Stomach (tissue), 4 donors: ENCODE results near the gene MYO9A.

Source experiments
- EP300 ChIP-seq: sonication (generic); formaldehyde crosslinking; IDR thresholded peaks from one replicate; pipeline ENCODE4 v1.6.1; 2017; ENCODE audit warnings: antibody characterized with exemption
- POLR2A ChIP-seq, 4 donors: fragments of 450-650 bp; IDR thresholded peaks; one replicate each; pipeline ENCODE4 v1.6.1; 2016; ENCODE audit warnings: antibody characterized with exemption in 4 of 4, control low read depth in 2 of 4, mild to moderate bottlenecking in 1 of 4, moderate library complexity in 1 of 4
- POLR2AphosphoS5 ChIP-seq, 3 donors: sonication (generic); formaldehyde crosslinking; IDR thresholded peaks; one replicate each; pipeline ENCODE4 v1.6.1; 2016; ENCODE audit warnings: antibody characterized with exemption in 3 of 3

DNA sequence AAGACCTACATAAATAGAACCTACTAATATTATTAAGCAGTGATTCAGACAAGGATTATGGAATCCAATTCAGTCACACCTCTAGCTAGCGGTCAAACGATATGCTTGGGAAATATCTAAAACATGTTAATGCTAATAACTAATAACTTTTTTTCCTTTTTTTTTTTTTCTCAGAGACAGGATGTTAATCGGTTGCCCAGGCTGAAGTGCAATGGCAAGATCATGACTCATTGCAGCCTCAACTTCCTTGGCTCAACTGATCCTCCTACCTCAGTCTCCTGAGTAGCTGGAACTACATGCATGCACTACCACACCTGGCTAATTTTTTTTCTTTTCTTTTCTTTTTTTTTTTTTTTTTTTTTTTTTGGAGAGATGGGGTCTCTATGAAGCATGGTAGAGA lies 183.5 kb downstream of the MYO9A start:
- TF ChIP-seq POLR2AphosphoS5 (IDR thresholded peaks at IDR 0.05) (no peak), POLR2A (IDR thresholded peaks at IDR 0.05) (no peak), EP300 (no peak)
